Measurements from ENCODE around the gene POGK.
"Not testable (repeated sequence)": the region's sequence is repeated elsewhere in the genome, so short reads cannot be mapped to it uniquely, and the experiment has no call there.

POGK gene

GRCh38 chr1:166876540-166876838, 37.2 kb downstream of the POGK start:
- no peak overlapping the region for H3K27ac ChIP-seq (ENCODE audit: low read depth, low read length, severe bottlenecking)
- H3K4me3 ChIP-seq (ENCODE audit: extremely low read depth, insufficient read depth, low read length, poor library complexity, severe bottlenecking): peak overlapping the region; percentile 69
- H3K9me3 ChIP-seq (ENCODE audit: control insufficient read depth, low read length): no peaks in the 10 kb centered on the region
- H3K36me3 ChIP-seq (ENCODE audit: control insufficient read depth, insufficient read depth, low read length): no peaks in the 10 kb centered on the region
- H3K4me1 ChIP-seq (ENCODE audit: control insufficient read depth, insufficient read depth, low read length, poor library complexity, severe bottlenecking): no peaks in the 10 kb centered on the region
- WGBS, 2 experiments (ENCODE audit: insufficient coverage in 2 of 2): 30 to 56% methylated on average over 4 of the region's 7 CpGs

GRCh38 chr1:166878173-166878917, 39.1 kb downstream of the POGK start:
- 96 to 97% methylated on average over 8 to 11 of the region's 21 CpGs for WGBS, 2 experiments (ENCODE audit: insufficient coverage in 2 of 2)
- H3K4me1 ChIP-seq (ENCODE audit: control insufficient read depth, insufficient read depth, low read length, poor library complexity, severe bottlenecking); H3K9me3 ChIP-seq (ENCODE audit: control insufficient read depth, low read length); H3K4me3 ChIP-seq (ENCODE audit: extremely low read depth, insufficient read depth, low read length, poor library complexity, severe bottlenecking); H3K36me3 ChIP-seq (ENCODE audit: control insufficient read depth, insufficient read depth, low read length); H3K27ac ChIP-seq (ENCODE audit: low read depth, low read length, severe bottlenecking): not testable (repeated sequence)

DNA sequence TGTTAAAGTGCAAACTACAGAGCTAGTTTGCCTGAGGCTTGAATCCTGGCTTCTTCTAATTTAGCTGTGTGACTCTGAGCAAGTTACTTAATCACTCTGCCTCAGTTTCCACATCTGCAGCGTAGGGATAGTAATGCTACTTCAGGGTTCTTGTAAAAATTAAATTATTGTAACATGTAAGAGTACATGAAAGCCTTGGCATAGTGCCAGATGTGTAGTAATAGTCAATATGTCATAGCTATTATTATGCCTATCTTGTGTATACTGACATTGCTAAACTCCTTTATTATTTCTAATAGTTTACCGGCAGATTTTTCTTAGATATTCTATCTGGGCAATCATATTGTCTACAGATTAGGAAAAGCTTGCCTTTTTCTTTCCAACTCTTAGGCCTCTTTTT, 43.6 kb downstream of the POGK start:
- WGBS, 2 experiments (ENCODE audit: insufficient coverage in 2 of 2): no CpG with 5 or more reads among the region's 2 CpGs
- H3K36me3 ChIP-seq (ENCODE audit: control insufficient read depth, insufficient read depth, low read length): no peaks in the 10 kb centered on the region
- no peaks in the 10 kb centered on the region for H3K9me3 ChIP-seq (ENCODE audit: control insufficient read depth, low read length)
- H3K4me3 ChIP-seq (ENCODE audit: extremely low read depth, insufficient read depth, low read length, poor library complexity, severe bottlenecking): no peak overlapping the region
- no peaks in the 10 kb centered on the region for H3K4me1 ChIP-seq (ENCODE audit: control insufficient read depth, insufficient read depth, low read length, poor library complexity, severe bottlenecking)
- no peak overlapping the region for H3K27ac ChIP-seq (ENCODE audit: low read depth, low read length, severe bottlenecking)

DNA sequence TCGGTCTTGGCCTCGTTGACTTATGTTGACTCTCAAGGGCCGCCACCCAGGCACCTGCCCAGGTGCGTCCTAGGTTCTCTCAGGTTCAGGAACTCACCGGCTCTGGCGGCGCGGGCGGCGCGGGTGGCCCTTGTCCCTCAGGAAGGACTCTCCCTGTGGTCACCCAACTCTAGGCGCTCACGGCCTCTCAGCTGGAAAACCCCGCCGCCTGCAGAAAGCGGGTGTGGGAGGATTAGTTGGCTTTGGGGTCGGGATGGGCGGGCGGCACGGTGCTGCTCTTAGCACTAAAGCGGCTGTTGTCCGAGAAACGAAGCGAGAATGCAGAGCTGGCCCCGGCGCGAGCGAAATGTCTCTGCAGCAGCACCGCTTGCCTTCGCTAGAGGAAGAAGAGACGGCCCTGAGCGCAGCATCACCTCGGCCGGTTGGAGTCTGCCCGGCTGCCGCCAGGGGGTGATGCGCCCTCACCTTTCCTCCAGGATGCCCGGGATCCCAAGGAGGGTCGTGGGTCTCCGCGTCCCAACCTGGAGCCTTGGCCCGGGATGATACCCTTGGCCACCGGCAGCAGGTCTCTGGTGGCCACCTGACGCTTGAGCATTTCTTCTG, 44.9 kb downstream of the POGK start:
- H3K36me3 ChIP-seq (ENCODE audit: control insufficient read depth, insufficient read depth, low read length): no peaks in the 10 kb centered on the region
- H3K4me3 ChIP-seq (ENCODE audit: extremely low read depth, insufficient read depth, low read length, poor library complexity, severe bottlenecking): no peak overlapping the region
- H3K27ac ChIP-seq (ENCODE audit: low read depth, low read length, severe bottlenecking): no peak overlapping the region
- 29 to 42% methylated on average over 37 to 39 of the region's 44 CpGs for WGBS, 2 experiments (ENCODE audit: insufficient coverage in 2 of 2)
- no peaks in the 10 kb centered on the region for H3K9me3 ChIP-seq (ENCODE audit: control insufficient read depth, low read length)
- no peaks in the 10 kb centered on the region for H3K4me1 ChIP-seq (ENCODE audit: control insufficient read depth, insufficient read depth, low read length, poor library complexity, severe bottlenecking)

DNA sequence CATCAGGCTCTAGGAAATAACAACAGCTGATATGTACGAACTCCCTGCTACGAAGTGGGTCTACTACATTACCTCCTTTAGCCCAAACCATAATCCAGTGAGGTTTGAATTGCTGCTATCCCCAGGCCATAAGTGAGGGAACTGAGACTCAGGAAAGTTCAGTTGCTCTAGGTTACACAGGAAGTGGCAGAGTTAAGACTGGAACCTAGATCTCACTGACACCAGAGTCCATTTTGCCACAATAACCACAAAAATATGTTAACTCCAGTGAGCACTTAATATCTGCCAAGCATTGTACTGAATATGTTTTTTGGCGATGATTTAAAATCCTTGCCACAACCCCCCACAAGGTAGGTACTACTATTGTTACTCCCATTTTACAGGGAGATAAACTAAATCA, 45.7 kb downstream of the POGK start:
- no CpG with 5 or more reads among the region's 3 CpGs for WGBS, 2 experiments (ENCODE audit: insufficient coverage in 2 of 2)
- no peak overlapping the region for H3K27ac ChIP-seq (ENCODE audit: low read depth, low read length, severe bottlenecking)
- no peaks in the 10 kb centered on the region for H3K9me3 ChIP-seq (ENCODE audit: control insufficient read depth, low read length)
- H3K4me1 ChIP-seq (ENCODE audit: control insufficient read depth, insufficient read depth, low read length, poor library complexity, severe bottlenecking): no peaks in the 10 kb centered on the region
- no peaks in the 10 kb centered on the region for H3K36me3 ChIP-seq (ENCODE audit: control insufficient read depth, insufficient read depth, low read length)
- H3K4me3 ChIP-seq (ENCODE audit: extremely low read depth, insufficient read depth, low read length, poor library complexity, severe bottlenecking): no peak overlapping the region

- 71 to 100% methylated on average over 1 to 2 of the region's 4 CpGs for WGBS, 2 experiments (ENCODE audit: insufficient coverage in 2 of 2)
- Histone ChIP-seq H3K36me3 (ENCODE audit: control insufficient read depth, insufficient read depth, low read length) (no peaks in the 10 kb centered on the region), H3K4me3 (ENCODE audit: extremely low read depth, insufficient read depth, low read length, poor library complexity, severe bottlenecking) (no peak overlapping the region), H3K9me3 (ENCODE audit: control insufficient read depth, low read length) (no peaks in the 10 kb centered on the region), H3K27ac (ENCODE audit: low read depth, low read length, severe bottlenecking) (no peak overlapping the region), H3K4me1 (ENCODE audit: control insufficient read depth, insufficient read depth, low read length, poor library complexity, severe bottlenecking) (no peaks in the 10 kb centered on the region)
Measured at GRCh38 chr1:166888373-166889111, 49.3 kb downstream of the POGK start.

DNA sequence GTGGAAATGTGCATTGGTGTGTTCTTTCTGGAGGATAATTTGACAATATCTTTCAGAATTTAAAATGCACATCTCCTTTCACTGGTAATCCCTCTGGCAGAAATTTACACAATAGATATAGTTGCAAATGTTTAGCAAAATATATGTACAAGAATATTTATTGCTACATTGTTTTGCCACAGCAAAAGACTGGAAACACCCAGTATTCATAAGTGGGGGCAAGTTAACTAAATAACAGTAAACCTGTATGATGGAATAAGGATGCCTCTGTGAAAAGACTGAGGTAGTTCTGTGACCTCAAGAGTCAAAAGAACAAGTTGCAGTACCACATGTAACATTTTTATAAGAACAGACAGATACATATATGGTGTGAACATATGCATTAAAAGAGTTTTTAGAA, 50.5 kb downstream of the POGK start:
- no peak overlapping the region for H3K4me3 ChIP-seq (ENCODE audit: extremely low read depth, insufficient read depth, low read length, poor library complexity, severe bottlenecking)
- no peak overlapping the region for H3K27ac ChIP-seq (ENCODE audit: low read depth, low read length, severe bottlenecking)
- H3K9me3 ChIP-seq (ENCODE audit: control insufficient read depth, low read length): no peaks in the 10 kb centered on the region
- H3K36me3 ChIP-seq (ENCODE audit: control insufficient read depth, insufficient read depth, low read length): no peaks in the 10 kb centered on the region
- H3K4me1 ChIP-seq (ENCODE audit: control insufficient read depth, insufficient read depth, low read length, poor library complexity, severe bottlenecking): no peaks in the 10 kb centered on the region

- peaks cover 14% of the 10 kb centered on the region for H3K9me3 ChIP-seq (ENCODE audit: control insufficient read depth, low read length)
- H3K4me3 ChIP-seq (ENCODE audit: extremely low read depth, insufficient read depth, low read length, poor library complexity, severe bottlenecking): no peak overlapping the region
- 90 to 100% methylated on average over 1 to 2 of the region's 4 CpGs for WGBS, 2 experiments (ENCODE audit: insufficient coverage in 2 of 2)
- H3K4me1 ChIP-seq (ENCODE audit: control insufficient read depth, insufficient read depth, low read length, poor library complexity, severe bottlenecking): peaks cover 3% of the 10 kb centered on the region
- no peak overlapping the region for H3K27ac ChIP-seq (ENCODE audit: low read depth, low read length, severe bottlenecking)
- H3K36me3 ChIP-seq (ENCODE audit: control insufficient read depth, insufficient read depth, low read length): no peaks in the 10 kb centered on the region
Measured at GRCh38 chr1:166895766-166896165, 56.5 kb downstream of the POGK start.

DNA sequence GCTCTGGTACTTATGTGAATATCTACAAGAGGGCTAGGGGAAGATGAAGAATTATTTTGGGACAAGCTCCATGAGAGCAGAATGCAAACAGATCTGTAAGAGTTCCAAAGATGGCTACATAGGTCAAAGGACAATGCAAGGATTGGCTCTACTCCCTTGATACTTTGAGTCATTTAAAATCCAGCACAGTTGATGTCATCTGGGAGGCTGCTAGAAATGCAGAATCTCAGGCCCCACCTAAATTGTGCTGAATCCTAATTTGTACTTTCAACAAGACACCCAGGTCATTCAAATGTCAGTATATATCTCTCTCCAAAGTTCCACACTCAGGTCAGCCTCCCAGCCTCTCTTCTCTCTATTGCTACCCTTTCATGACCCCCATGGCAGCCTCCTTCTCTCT, 60.5 kb downstream of the POGK start:
- Histone ChIP-seq H3K36me3 (ENCODE audit: control insufficient read depth, insufficient read depth, low read length) (no peaks in the 10 kb centered on the region), H3K9me3 (ENCODE audit: control insufficient read depth, low read length) (peaks cover 14% of the 10 kb centered on the region), H3K4me3 (ENCODE audit: extremely low read depth, insufficient read depth, low read length, poor library complexity, severe bottlenecking) (no peak overlapping the region), H3K4me1 (ENCODE audit: control insufficient read depth, insufficient read depth, low read length, poor library complexity, severe bottlenecking) (peaks cover 13% of the 10 kb centered on the region), H3K27ac (ENCODE audit: low read depth, low read length, severe bottlenecking) (no peak overlapping the region)

DNA sequence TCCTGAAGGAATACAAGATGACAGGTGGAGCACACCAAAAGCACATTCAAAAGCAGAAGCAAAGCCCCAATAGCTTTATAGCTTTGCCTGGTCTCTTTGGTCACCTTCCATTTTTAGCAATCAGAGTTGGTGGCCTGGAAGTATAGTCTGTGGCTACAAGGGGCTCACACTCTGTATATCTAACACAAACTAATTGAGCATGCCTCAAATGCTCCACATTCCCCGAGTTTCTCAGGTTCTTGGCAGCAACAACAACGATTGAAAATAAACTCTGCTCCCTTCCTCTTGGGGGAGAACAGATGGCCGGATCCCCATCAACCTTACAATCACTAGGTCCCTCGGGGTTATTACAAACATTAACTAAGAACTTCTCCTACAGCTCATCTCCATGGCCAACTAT, 61.7 kb downstream of the POGK start:
- no peak overlapping the region for H3K4me3 ChIP-seq (ENCODE audit: extremely low read depth, insufficient read depth, low read length, poor library complexity, severe bottlenecking)
- H3K4me1 ChIP-seq (ENCODE audit: control insufficient read depth, insufficient read depth, low read length, poor library complexity, severe bottlenecking): peaks cover 17% of the 10 kb centered on the region
- no peak overlapping the region for H3K27ac ChIP-seq (ENCODE audit: low read depth, low read length, severe bottlenecking)
- no peaks in the 10 kb centered on the region for H3K36me3 ChIP-seq (ENCODE audit: control insufficient read depth, insufficient read depth, low read length)
- WGBS, 2 experiments (ENCODE audit: insufficient coverage in 2 of 2): 10 to 44% methylated on average over 2 to 3 of the region's 4 CpGs
- H3K9me3 ChIP-seq (ENCODE audit: control insufficient read depth, low read length): peaks cover 14% of the 10 kb centered on the region

DNA sequence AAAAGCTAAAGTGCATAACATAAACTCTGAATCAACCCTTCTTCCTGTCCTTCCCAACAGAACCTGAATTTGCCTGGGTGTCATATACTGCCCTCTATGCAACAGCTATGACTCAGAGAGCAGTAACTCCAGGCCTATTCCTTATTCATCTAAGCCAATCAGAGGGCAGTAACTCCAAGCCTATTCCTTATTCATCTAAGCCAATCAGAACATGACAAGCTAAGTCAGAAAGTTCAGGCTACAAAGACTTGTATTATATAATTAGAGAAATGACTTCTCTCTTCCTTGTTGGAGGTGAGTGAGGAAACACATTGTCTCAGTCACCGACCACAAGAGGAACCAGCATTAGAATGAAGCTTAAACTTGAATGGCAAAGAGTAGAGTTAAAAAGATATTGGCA, 63.0 kb downstream of the POGK start:
- Histone ChIP-seq H3K4me3 (ENCODE audit: extremely low read depth, insufficient read depth, low read length, poor library complexity, severe bottlenecking) (no peak overlapping the region), H3K27ac (ENCODE audit: low read depth, low read length, severe bottlenecking) (no peak overlapping the region), H3K4me1 (ENCODE audit: control insufficient read depth, insufficient read depth, low read length, poor library complexity, severe bottlenecking) (peaks cover 25% of the 10 kb centered on the region), H3K36me3 (ENCODE audit: control insufficient read depth, insufficient read depth, low read length) (no peaks in the 10 kb centered on the region), H3K9me3 (ENCODE audit: control insufficient read depth, low read length) (peaks cover 10% of the 10 kb centered on the region)
- WGBS, 2 experiments (ENCODE audit: insufficient coverage in 2 of 2): no CpG with 5 or more reads among the region's 1 CpG

Measured in mesodermal cell (in vitro differentiated cells).